Endothelial cell of umbilical vein (primary cell): ENCODE results near the gene PLXND1. TPM values are rescaled to one million over a fixed set of nuclear protein-coding genes. Genes with fewer than 3 reads are reported as not detected.

Experiments
- BruUV-seq: library from RNA; stranded (reverse); fragments of 400-500 nt; replicated peaks from 2 replicates; lab custom pipeline; 2021; lab: Mats Ljungman, UMichigan
- CTCF ChIA-PET: fragments of 300-600, 350-600 bp; sonication (Branson Sonifier 250); formaldehyde crosslinking; loops from one replicate; lab custom pipeline; 2021; ENCODE audit warnings: antibody characterized with exemption, inconsistent platforms; lab: Charles Lee
- POLR2A ChIA-PET: fragments of 300-600, 350-600 bp; sonication (Branson Sonifier 250); formaldehyde crosslinking; loops from one replicate; lab custom pipeline; 2021; ENCODE audit warnings: antibody characterized with exemption, inconsistent platforms; lab: Charles Lee
- DNase-seq: peaks from one replicate; pipeline ENCODE4 v3.0.0-alpha.2; 2011; ENCODE audit warnings: low read depth, low spot score
- FAIRE-seq: peaks from 2 replicates; lab custom pipeline; 2011; peaks lifted over from hg19 to GRCh38; lab: Jason Lieb, UNC
- H2AFZ ChIP-seq: 2 replicates; pipeline ENCODE4 v1.6.0; 2012; ENCODE audit warnings: low read depth, low read length, control low read depth, inconsistent platforms
- H3K27ac ChIP-seq: 2 replicates; pipeline ENCODE4 v1.5.1; 2011; ENCODE audit warnings: low read depth, mild to moderate bottlenecking, control low read depth, low read length, moderate library complexity; ENCODE audit not compliant: insufficient read depth
- H3K27me3 ChIP-seq, 2 experiments: 2 replicates each; pipeline versions ENCODE4 v1.6.0 to v1.6.1; 2011; ENCODE audit warnings: low read length in 2 of 2, mixed read lengths in 1 of 2; ENCODE audit not compliant: control insufficient read depth in 2 of 2, insufficient read depth in 2 of 2
- H3K36me3 ChIP-seq, 2 experiments: 2 replicates in 1 of 2; 3 replicates in 1 of 2; pipeline ENCODE4 v1.5.1; 2011; ENCODE audit warnings: low read length in 2 of 2, mild to moderate bottlenecking in 1 of 2, moderate library complexity in 1 of 2; ENCODE audit not compliant: control insufficient read depth in 2 of 2, insufficient read depth in 2 of 2; ENCODE audit errors: extremely low read depth in 1 of 2
- H3K4me1 ChIP-seq: 3 replicates; pipeline ENCODE4 v1.5.1; 2011; ENCODE audit warnings: mild to moderate bottlenecking, low read length; ENCODE audit not compliant: control insufficient read depth, insufficient read depth; ENCODE audit errors: extremely low read depth
- H3K4me2 ChIP-seq: 2 replicates; pipeline ENCODE4 v1.6.1; 2011; ENCODE audit warnings: low read length, control low read depth, mixed read lengths; ENCODE audit not compliant: insufficient read depth
- H3K4me3 ChIP-seq, 3 experiments: fragments of 200-600 bp in 1 of 3; sonication (generic), shearing (Covaris generic) in 1 of 3; replicated peaks in 1 of 3; 2 replicates each; pipeline ENCODE4 v1.5.1; 2011 to 2016; ENCODE audit warnings: control low read depth in 3 of 3, low read length in 3 of 3, mild to moderate bottlenecking in 2 of 3, inconsistent platforms in 1 of 3, low read depth in 1 of 3, moderate library complexity in 1 of 3; ENCODE audit not compliant: insufficient read depth in 1 of 3
- H3K79me2 ChIP-seq: 2 replicates; pipeline ENCODE4 v1.6.0; 2012; ENCODE audit warnings: low read length, inconsistent platforms; ENCODE audit not compliant: control insufficient read depth, insufficient read depth
- H3K9ac ChIP-seq: replicated peaks from 2 replicates; pipeline ENCODE3; 2011; ENCODE audit warnings: low read length, control low read depth; ENCODE audit not compliant: insufficient read depth; ENCODE audit errors: extremely low read depth
- H3K9me1 ChIP-seq: replicated peaks from 3 replicates; pipeline ENCODE4 v1.6.0; 2011; ENCODE audit warnings: mild to moderate bottlenecking, low read length; ENCODE audit not compliant: control insufficient read depth, insufficient read depth; ENCODE audit errors: extremely low read depth
- H3K9me3 ChIP-seq: replicated peaks from 2 replicates; pipeline ENCODE4 v1.5.1; 2012; ENCODE audit warnings: low read length, inconsistent platforms; ENCODE audit not compliant: control insufficient read depth, insufficient read depth
- H4K20me1 ChIP-seq: replicated peaks from 2 replicates; pipeline ENCODE3; 2011; ENCODE audit warnings: mild to moderate bottlenecking, low read length; ENCODE audit not compliant: control insufficient read depth, insufficient read depth; ENCODE audit errors: extremely low read depth
- EZH2 ChIP-seq: IDR thresholded peaks from 2 replicates; pipeline ENCODE4 v1.6.1; 2012; ENCODE audit warnings: borderline replicate concordance, low read depth, mild to moderate bottlenecking, moderate library complexity, low read length, inconsistent platforms; ENCODE audit not compliant: severe bottlenecking
- FOS ChIP-seq: IDR thresholded peaks from 2 replicates; pipeline ENCODE4 v1.6.1; 2011; ENCODE audit warnings: mild to moderate bottlenecking, low read length, moderate library complexity, borderline replicate concordance; ENCODE audit not compliant: insufficient read depth
- GATA2 ChIP-seq: IDR thresholded peaks from 2 replicates; pipeline ENCODE4 v1.7.0; 2011; ENCODE audit warnings: low read depth, mild to moderate bottlenecking, moderate library complexity, mixed read lengths, low read length; ENCODE audit not compliant: insufficient read length, insufficient read depth
- JUN ChIP-seq: IDR thresholded peaks from 2 replicates; pipeline ENCODE4 v1.6.1; 2011; ENCODE audit warnings: borderline replicate concordance, low read depth; ENCODE audit not compliant: insufficient read length, insufficient read depth
- MYC ChIP-seq: IDR thresholded peaks from one replicate; pipeline ENCODE4 v1.6.1; 2011; ENCODE audit warnings: mild to moderate bottlenecking, low read depth, low read length
- POLR2A ChIP-seq: IDR thresholded peaks from 2 replicates; pipeline ENCODE4 v1.6.1; 2012; ENCODE audit warnings: low read depth, mild to moderate bottlenecking, control low read depth, low read length
- POLR2AphosphoS5 ChIP-seq: IDR thresholded peaks from 2 replicates; pipeline ENCODE4 v1.6.1; 2012; ENCODE audit warnings: low read depth, mild to moderate bottlenecking, control low read depth, low read length, moderate library complexity; ENCODE audit not compliant: insufficient read depth
- dilution Hi-C: fragments of 300-500 bp; cut with MboI; formaldehyde crosslinking; loops from one replicate; pipeline ENCODE4 v1.15.0; 2019; ENCODE audit warnings: low sequenced_read_pairs; ENCODE audit not compliant: extremely low pct_ligation_motif_present
- intact Hi-C: fragments of 100-400 bp; cut with micrococcal nuclease; formaldehyde crosslinking; loops from one replicate; pipeline ENCODE4 v1.10.0; 2022
- polyA plus RNA-seq, 4 experiments: library from polyadenylated mRNA; depleted of rRNA in 3 of 4; stranded (reverse) in 3 of 4; unstranded in 1 of 4; fragments of >200 nt; gene quantifications; 2 replicates each; pipeline versions ENCODE4 v1.2.1 to v1.2.3, GENCODE V29; 2011 to 2012; ENCODE audit warnings: missing spikeins in 1 of 4
- total RNA-seq: library from RNA; stranded (reverse); gene quantifications from 2 replicates; pipeline ENCODE4 v1.2.3, GENCODE V29; 2021
- TF ChIP-seq, protein P1 (sequence below), 2 donors: IDR thresholded peaks; 1 replicate in 1 of 2; 2 replicates in 1 of 2; pipeline ENCODE4 v1.5.1; 2011; ENCODE audit warnings: low read length in 2 of 2, mild to moderate bottlenecking in 2 of 2, moderate library complexity in 2 of 2, control low read depth in 1 of 2, inconsistent platforms in 1 of 2, low read depth in 1 of 2; ENCODE audit not compliant: insufficient read depth in 1 of 2; ENCODE audit errors: extremely low read depth in 1 of 2
- TF ChIP-seq, protein P2 (sequence below): IDR thresholded peaks from 2 replicates; pipeline ENCODE4 v1.6.1; 2011; ENCODE audit not compliant: insufficient read depth, insufficient read length

PLXND1 gene
- total and polyA plus RNA-seq, 2 donors (not counting 3 experiments of a cell fraction or from before 2014, with no cell fraction given): 300 to 834 TPM

DNA sequence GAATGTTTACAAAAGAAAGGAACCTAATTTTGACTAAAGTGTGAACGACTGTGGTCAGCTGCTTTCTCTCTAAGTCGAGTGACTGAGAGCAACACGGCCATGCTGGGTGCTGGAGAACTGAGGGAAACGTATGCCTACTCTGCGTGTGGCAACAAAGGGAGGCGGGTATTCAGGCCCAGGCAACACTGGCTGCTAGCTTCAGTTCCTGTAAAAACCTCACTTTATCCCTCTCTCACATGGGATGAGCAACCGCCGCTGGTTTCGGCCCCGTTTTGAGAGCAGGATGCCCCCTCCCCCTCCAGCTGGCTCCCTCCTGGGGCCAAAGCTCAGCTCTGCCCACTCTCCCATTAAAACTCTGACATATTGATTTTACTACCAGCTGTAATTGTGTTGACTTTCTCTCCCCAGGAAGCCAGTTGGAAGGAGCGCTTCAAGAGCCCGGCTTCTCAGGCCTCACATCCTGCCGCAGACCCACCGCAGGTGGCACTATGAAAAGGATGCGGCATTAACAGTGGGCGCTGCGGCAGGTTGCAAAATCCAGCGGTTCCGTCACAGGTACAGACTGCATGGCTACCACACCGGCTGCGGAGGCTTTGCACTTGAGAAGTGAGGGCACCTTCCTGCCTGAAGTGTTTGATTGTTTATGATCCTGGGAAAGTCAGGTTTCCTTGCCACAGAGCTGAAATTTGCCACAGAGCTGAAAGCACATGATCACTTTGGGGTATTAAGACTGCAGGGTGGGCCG lies 12.7 kb downstream of the PLXND1 start:
- Histone ChIP-seq H3K36me3 (peaks cover 0 to 2% of the 10 kb centered on the region in 2 experiments), H3K9me3 (no peaks in the 10 kb centered on the region), H3K4me3 (no peak overlapping the region), H3K4me2 (peak overlapping the region; percentile 21), H3K9me1 (no peaks in the 10 kb centered on the region), H3K4me1 (peaks cover 87% of the 10 kb centered on the region), H3K27me3 (no peaks in the 10 kb centered on the region), H3K9ac (no peak overlapping the region), H2AFZ (no peak overlapping the region), H4K20me1 (no peaks in the 10 kb centered on the region), H3K79me2 (peaks cover 99% of the 10 kb centered on the region), H3K27ac (peak overlapping the region; percentile 91)
- ChIA-PET POLR2A (interaction anchor here (1.1 to 2.8 kb wide), 4 partner anchors 9 to 154 kb away, joined by 3 to 10 read pairs (median 4); partner anchors contain the start of genes IFT122 and MBD4), CTCF (interaction anchor here (0.8 to 4.0 kb wide), 8 partner anchors 11 to 104 kb away, joined by 3 to 33 read pairs (median 4); partner anchors contain the start of gene PLXND1)
- FAIRE-seq (peak; percentile 87), DNase-seq (peak; percentile 74)
- BruUV-seq: no TSS peak
- intact Hi-C loops: loop anchor here (2.0 kb wide), 1 partner anchor 13 kb away; the partner anchor contains the start of gene PLXND1
- dilution Hi-C loops: no loop called here
- no peak for TF ChIP-seq POLR2AphosphoS5
- TF ChIP-seq MYC: no peak
- TF ChIP-seq, protein P1, sequence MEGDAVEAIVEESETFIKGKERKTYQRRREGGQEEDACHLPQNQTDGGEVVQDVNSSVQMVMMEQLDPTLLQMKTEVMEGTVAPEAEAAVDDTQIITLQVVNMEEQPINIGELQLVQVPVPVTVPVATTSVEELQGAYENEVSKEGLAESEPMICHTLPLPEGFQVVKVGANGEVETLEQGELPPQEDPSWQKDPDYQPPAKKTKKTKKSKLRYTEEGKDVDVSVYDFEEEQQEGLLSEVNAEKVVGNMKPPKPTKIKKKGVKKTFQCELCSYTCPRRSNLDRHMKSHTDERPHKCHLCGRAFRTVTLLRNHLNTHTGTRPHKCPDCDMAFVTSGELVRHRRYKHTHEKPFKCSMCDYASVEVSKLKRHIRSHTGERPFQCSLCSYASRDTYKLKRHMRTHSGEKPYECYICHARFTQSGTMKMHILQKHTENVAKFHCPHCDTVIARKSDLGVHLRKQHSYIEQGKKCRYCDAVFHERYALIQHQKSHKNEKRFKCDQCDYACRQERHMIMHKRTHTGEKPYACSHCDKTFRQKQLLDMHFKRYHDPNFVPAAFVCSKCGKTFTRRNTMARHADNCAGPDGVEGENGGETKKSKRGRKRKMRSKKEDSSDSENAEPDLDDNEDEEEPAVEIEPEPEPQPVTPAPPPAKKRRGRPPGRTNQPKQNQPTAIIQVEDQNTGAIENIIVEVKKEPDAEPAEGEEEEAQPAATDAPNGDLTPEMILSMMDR (IDR thresholded peaks at IDR 0.05; ENCODE audit: extremely low read depth in 1 of 2, insufficient read depth in 1 of 2, low read depth in 1 of 2, low read length in 2 of 2): no peak
- TF ChIP-seq, protein P2, sequence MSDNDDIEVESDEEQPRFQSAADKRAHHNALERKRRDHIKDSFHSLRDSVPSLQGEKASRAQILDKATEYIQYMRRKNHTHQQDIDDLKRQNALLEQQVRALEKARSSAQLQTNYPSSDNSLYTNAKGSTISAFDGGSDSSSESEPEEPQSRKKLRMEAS: no peak
- no peak for TF ChIP-seq JUN
- no peak for TF ChIP-seq EZH2
- TF ChIP-seq FOS: no peak
- TF ChIP-seq POLR2A: no peak
- no peak for TF ChIP-seq GATA2
